GM18502 (cell line): ENCODE results near the gene TTC28.

Experiments used
- ATAC-seq: cut with Tn5 transposase; IDR thresholded peaks from one replicate; pipeline ENCODE4 v1.9.1; 2021; ENCODE audit warnings: mild to moderate bottlenecking; ENCODE audit not compliant: unreplicated experiment, poor library complexity

TTC28 gene

DNA sequence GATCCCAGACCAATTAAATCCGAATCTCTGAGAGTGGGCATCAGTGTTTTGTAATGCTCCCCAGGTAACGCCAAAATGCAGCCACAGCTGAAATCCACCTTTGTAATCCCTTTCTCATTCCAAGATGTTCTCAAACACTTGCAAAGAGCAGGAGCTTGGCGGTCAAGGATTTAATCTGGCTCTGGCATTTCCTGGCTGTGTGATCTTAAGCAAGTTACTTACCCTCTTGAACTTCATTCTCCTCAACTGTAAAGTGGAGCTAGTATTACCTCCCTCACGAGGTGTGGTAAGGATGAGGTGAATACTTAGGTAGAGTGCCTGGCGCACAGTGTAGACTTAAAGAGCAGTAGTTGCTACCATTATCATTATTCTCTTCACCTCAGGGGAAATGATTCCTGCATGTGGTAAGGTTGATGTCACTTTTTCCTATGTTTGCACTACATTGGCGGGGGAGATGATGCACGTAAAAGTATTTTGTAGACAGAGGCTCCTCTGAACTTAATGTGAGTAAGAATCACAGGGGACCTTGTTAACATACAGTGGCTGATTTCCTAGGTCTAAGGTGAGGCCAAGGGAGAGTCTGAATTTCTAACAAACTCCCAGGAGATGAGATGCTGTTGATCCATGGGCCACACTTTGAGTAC is 550.2 kb downstream of the TTC28 start:
- ATAC-seq, result no peak

DNA sequence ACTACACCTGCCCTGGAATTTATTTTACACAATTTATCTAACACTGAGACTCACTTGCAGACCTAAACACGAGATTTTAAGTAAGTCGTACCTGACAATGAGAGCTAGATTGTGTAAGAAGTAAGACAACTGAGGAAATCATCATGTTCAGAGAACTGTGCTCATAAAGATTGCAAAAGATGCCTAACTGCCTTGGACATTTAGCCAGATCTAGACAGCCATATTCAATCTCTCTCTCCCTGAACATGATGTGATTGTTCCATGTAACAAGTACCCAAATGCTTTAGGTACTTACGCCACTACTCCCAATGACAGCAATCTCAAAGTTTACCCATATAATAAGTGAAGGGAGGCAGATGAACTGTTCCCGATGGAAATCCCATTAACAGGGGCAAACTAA is 550.8 kb downstream of the TTC28 start:
- ATAC-seq, result no peak

DNA sequence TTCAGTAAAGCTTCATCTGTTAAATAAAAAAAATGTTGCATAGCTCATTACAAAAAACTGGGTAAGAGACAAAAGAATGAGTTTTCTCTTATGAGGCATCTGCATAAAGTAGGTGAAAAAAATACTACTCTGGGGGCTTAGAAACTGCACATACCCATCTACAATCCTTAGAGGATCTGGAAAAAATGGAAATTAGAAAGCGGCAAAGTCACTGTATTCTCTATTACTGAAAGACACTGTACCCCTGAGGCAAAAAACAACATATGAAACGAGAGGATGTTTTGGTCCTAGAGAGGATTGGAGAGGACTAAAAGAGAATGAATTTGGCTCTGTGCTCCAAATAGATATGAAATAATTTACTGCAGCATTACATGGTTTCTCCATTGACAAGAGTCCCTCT is 553.8 kb downstream of the TTC28 start:
- ATAC-seq, result no peak

DNA sequence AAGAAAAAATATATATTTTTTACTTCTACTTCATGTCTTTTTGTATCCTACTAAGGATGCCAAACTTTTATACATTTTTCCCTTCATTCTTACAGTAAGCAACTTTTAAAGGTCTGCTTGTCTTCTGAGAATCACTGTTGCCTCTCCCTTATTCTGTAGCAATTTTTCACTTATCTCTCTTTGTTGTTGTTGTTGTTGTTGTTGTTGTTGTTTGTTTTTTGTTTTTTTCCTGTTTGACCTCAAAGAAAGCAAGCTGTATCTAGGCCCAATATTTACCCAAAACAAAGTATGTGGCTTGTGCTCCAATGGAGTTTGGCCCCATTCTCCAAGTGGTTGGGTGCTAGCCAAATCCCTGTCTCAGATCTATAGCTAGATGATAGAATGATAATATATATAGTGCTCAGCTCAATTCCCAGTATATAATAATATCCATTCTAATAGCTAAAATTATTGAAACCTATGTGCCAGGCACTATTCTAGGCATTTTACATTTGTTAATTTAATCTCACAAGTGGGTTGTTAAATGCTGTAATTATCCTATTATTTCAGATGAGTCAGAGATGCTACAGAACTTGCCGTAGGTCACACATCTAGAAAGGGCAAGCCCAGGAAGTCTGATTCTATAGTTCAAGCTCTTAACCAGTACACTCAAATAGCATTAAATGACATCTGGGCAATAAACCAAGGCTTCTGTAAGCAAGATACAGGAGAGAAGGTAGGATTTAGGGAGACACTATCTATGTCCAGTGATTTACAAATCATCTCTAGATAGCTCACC is 555.5 kb downstream of the TTC28 start:
- ATAC-seq, result no peak

DNA sequence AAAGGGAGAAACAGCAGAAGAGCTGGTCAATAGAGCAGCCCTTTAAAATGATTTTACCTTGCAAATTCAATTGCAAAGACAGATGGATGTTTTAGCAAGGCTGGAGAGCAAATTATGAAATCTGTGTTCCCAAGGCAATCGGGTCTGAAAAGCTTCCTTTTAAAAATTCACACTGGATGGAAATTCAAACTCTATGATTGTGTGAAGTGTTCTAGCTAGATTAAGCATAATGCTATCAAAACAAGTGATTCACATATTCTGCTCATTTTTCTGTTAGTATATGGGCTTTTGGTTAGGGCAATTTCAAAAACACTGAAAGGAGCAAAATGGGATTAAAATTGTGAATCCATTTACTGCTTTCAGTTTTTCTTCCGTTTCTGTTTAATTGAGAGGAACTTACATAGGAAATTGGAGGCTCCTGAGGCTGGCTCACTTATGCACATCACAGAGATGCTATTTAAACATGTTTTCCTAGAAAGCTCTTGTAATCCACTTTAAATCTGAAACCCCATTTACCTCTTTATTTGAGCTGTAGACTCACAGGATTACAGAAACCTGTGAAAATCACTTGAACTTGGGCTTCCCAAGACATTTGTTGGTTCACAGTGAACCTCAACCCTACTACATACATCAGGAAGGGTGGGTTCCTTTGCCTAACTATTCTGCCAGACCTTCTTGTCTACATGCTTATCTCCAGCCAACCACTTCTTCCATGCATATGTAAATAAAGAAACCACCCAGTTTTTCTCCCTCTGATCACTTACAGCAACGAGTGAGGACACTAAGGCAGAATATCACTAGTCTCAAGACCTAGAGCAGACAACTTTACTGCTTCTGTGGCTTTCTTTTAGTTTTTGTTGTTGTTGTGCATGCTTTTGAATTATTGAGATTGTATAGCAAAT is 558.7 kb downstream of the TTC28 start:
- ATAC-seq, result no peak

DNA sequence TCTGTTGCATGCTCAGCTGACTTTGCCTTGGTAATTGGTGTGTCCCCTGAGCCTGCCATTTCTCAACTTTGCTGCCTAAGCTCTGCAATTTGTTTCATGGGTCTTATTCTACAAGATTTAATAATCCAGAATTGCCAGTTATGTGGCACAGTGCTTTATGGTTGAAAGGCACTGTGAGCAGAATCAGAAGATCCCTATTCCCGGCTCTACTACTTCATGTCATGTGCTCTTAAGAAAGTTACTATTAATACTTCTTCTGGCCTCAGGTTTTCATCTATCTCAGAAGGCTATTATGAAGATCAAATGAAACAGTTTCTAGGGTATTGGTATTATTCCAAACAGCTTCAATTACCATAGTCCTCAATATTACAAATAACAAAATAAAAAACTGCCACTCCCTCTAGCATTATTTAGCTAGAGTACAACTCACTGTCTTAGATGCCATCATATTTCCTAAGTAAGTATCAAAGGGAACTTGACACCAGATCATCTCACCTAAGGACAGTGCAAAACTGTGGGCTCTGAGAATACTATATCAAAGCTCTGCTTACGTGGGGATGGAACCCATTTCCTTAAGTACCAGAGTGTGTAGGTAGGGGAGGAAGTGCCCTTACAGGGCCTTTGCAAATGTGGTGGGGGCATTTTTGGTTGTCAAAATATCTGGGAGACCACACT is 560.5 kb downstream of the TTC28 start:
- no peak for ATAC-seq

DNA sequence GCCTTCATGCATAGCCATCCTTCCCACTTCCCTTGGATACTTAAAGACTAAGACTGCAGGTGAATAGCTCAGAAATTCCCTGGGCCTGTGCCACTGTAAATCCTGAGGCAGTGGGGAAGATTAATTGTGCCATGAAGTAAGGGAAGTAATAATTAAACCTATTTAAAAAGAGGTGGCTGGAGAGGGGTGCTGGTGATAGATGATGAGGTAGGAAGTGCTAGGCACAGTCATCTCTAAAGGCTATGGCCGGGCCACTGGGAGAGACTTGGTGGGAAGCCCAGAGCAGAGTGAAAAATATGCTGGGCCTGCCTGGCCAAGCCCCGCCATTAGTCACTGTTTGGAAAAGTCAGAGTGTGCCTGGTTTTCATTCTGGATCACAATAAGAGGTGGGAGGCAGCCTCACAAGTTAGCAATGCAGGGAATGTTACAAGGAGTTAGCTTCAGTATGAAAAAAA is 563.4 kb downstream of the TTC28 start:
- ATAC-seq, result no peak

DNA sequence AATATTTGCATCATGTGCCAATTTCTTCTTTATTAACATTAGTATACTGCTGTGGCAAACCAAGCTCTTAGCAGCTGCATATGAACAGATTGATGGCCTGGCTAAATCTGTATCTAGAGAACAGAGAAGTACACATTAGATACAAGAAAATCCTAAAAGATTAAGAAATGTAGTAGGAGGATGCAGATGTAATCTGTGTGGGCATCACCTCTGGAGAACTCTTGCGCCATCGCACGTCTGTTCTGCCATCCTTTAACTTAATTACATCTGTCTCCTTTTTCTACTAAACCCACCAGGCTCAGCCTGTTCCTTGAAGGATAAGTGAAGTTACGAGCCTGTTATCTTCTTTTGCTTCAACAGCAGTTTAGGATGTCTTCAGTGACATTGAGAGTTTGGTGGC is 564.2 kb downstream of the TTC28 start:
- ATAC-seq, result no peak

DNA sequence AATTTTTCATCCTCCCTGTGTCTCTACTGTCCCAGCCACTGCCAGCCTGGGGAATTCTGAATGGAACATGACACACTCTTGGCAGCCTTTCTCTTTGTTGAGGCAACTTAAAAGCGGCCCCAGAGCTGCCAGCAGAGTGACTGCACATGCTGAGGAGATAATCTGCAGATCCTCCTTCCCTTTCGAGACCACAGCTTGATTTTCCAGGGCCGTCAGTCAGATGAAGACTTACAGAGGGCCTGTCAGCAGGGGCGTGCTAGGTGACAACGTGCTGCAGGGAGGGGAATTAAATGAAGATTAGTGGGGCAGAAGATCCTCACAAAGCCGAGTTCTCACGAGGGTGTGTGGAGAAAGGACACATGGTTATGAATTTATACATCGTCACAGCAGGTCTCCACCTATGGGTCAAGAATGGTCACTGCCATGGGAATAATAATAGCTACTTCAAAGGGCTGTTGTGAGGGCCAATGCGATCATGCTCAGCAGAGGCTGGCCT is 567.0 kb downstream of the TTC28 start:
- no peak for ATAC-seq

DNA sequence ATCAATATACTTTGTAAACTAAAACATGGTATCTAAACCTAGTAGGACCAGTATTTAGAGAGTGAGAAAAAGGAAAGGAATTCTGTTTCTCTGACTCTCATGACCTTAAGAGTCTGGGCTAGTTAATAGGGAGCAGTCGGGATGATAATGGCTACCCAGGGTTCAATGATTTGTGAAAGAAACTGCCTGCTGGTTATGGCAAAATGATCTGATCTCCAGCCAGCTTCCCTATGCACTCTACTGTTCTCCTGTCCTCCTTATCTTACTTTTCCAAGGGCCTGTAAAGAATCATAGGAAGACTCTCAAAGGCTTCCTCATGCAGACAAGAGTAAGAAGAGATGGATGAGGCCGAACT is 567.5 kb downstream of the TTC28 start:
- ATAC-seq, result no peak

DNA sequence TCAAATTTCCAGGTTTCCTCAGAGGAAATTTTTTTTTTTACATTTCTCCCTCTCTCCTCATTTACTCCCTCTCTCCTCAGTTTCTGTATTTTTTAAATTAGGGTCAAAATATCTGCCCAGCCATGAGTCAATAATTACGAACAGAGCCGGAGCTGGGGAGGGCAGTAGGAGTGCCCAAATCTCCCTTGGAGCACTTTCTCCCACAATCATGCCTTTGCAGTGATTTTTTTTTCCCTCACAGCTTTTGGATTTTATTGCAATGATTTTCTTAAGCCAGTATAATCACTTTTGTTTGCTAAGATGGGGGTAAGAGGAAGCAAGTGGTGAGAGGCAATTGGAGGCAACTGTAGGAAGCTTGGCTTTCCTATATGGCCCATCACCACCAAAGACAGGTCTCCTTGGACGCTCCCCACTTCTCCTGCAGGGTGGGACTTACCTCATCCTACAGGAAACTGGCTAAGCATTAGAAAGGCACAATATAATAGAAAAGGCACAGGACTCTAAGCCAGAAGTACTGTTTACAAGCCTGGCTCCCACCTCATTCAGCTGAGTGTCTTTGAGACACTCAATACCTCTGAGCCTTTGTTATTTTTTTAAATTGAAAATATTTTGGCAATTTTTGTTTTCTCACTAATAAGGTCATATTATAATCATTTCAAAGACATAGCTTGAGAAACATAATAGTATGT is 568.0 kb downstream of the TTC28 start:
- ATAC-seq, result no peak

DNA sequence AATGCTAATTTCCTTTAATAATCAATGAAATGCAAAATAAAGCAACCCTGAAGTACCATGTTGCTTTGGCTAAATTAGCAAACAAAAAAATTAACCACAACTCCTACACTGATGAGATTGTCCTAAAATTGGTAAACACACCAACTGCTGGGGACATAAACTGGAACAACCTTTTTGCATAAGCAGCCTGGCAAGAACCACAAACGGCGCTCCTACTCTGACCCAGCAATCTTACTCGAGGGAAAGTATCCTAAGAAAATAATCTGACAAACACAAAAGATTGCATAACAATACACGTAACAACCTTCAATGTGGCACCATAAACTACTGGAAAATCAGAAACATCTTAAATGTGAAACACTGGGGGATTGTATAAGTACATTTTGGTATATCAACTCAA is 570.8 kb downstream of the TTC28 start:
- ATAC-seq, result no peak

DNA sequence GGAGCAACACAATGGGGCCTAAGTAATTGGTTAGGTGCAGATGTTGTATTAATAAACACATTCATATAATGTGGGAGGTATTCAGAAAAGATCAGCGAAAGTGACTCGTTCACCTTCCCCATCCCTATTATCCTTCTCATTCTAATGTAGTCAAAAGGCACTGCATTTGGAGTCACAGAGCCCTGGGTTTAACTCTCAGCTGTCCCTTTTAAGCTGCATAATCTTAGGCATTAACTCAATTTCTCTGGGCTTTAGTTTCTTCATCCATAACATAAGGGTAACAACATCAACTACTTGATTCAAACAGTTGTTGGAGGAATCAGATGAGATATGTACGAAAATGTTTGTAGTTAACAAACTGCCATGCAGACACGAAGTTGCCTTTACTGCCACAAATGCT is 573.0 kb downstream of the TTC28 start:
- ATAC-seq, result no peak

DNA sequence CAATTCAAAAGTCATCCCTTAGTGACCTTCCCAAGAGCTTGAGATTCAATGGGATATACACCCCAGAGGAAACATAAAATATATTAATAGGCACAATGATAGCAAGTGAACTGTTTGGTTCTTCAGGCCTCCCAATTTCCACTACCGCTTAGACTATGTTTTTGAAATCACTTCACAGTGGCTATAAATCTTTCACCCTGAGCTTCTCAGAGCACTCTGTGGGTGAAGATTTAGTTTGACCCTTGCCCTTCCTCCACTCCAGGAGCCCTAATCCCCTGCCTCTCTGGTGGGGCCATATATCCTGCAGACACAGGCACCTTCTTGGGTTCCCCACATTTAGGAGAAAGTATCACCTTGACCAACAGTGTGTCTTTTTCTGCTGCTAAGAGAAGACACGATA is 573.7 kb downstream of the TTC28 start:
- no peak for ATAC-seq

DNA sequence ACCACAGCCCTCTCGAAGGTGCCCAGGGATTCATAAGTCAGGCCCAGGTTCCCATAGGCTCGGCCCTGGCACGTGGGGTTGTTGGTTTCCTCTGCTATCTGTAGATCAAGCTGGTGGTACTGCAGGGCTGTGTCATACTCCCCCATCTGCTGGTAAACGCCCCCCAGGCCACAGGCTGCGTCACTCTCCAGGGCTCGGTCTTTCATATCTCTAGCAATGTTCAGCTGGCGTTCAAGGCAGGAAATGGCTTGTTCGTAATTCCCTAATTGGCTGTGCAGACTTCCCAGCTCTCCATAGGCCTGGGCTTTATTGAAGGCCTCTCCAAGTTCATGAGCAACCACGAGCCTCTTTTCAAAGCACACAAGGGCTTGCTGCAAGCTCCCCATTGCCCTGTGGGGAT is 574.2 kb downstream of the TTC28 start:
- ATAC-seq, result no peak

DNA sequence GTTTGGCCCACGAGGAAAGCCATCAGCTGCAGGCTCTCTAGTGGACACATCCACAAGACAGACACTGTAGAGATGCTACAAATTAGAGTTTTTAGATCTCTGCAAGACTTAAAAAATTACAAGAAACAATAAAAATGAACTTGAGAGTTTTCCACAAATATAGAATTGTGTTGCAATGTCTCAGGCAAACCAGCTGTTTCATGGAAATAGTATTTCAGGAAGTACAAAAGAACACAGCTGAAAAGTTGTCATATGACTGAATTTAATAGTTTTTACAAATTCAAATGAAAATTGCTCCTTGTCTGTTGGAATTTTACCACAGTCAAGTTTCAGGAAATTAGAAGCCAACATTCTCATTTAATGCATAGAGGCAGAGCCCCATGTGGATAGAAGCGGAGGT is 576.0 kb downstream of the TTC28 start:
- ATAC-seq, result no peak

DNA sequence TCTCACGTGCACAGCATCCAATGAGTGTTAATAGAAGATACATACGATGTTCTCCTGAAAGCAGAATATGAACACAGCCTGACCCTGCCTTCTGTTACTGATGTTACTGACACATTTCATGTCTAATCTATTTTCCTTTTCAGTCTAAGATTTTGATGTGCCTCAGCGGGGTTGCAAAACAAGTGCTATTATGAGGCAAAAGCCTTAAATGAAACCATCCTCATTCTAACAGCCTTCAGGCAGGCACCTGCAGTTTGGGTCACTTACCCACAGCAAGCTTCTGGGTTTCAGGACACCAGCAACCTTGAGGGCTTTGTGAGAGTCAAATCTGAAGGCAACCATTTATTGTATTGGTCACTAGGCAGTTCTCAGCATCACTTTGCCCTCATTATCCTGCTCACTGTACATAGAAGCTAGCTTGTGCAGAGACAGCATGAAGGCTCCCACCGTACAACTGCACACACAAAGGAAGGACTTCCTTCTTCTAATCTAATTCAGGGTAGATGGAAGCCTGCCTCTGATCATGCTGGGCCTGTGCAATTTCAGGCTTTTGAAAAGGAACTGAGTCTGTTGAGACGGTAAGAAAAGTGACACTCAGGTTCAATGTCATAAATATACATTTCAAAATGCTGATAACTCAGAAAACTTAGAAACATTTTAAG is 577.4 kb downstream of the TTC28 start:
- no peak for ATAC-seq

DNA sequence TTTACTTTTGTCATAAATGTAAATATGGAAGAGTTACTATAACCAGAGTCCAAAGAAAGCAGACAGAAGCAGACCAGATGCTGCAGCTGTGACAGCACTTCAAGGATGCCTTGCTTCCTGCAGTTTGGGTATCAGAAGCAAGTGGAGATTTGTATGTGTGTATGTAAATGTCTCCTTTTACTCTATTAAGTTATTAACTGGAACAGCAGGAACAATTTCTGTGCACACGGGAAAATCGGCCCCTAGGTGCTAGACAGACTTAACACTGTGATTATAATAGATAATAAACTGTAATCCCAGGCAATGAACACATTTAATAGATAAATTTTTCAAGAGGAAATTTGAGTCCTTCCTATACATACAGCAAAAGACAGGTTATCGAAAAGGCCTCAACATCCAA is 582.0 kb downstream of the TTC28 start:
- ATAC-seq, result no peak

DNA sequence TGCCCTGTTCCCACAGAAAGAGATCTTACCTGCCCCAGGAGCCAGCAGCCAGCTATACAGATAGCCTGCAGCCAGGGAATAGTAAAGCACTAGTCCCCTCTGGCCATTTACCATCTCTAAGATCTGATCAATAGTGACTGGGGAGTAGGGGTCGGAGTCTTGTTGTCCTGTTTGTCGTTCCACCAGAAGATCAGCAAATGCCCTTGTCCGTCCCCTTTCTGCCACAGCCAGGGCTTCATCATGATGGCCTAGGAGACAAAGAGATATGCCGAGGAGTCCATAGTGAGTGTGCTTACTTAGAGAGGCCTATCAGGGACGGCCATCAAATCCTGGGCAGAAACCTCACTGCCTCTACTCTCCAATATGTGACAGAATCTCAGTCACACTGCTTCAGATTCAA is 583.5 kb downstream of the TTC28 start:
- ATAC-seq, result no peak
